NCI-H748 (cell line): Measurements from ENCODE around the gene VSIG8.
"Not testable (repeated sequence)": the region's sequence is repeated elsewhere in the genome, so short reads cannot be mapped to it uniquely, and the experiment has no call there.

Experiments
- DNase-seq: peaks from one replicate; lab custom pipeline; 2025; ENCODE audit not compliant: unreplicated experiment; lab: John Stamatoyannopoulos, UW

Gene VSIG8, protein sequence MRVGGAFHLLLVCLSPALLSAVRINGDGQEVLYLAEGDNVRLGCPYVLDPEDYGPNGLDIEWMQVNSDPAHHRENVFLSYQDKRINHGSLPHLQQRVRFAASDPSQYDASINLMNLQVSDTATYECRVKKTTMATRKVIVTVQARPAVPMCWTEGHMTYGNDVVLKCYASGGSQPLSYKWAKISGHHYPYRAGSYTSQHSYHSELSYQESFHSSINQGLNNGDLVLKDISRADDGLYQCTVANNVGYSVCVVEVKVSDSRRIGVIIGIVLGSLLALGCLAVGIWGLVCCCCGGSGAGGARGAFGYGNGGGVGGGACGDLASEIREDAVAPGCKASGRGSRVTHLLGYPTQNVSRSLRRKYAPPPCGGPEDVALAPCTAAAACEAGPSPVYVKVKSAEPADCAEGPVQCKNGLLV

DNA sequence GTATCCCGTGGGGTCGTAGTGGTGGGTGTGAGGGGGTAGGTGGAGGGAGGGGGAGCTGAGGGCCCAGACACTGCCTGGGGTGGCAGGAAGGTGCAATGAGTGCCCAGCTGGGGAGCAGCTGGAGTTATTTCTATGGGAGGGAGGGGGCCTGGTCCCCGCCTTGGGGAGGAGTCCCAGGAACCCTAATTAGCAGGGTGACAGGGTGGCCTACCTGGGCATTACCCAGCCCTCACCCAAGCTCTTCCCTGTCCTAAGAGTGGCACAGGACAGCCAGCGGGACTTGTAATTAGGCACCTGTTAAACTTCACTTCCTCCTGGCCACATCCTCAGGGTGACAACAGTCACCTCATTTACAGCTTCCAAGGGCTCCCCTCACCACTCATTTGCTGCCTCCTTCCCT lies at the start of gene VSIG8:
VSIG8 (minus strand) TSS at position 101 of the 400 bp plus-strand sequence. CDS start 136 bp downstream, outside the sequence.
- no peak for DNase-seq

DNA sequence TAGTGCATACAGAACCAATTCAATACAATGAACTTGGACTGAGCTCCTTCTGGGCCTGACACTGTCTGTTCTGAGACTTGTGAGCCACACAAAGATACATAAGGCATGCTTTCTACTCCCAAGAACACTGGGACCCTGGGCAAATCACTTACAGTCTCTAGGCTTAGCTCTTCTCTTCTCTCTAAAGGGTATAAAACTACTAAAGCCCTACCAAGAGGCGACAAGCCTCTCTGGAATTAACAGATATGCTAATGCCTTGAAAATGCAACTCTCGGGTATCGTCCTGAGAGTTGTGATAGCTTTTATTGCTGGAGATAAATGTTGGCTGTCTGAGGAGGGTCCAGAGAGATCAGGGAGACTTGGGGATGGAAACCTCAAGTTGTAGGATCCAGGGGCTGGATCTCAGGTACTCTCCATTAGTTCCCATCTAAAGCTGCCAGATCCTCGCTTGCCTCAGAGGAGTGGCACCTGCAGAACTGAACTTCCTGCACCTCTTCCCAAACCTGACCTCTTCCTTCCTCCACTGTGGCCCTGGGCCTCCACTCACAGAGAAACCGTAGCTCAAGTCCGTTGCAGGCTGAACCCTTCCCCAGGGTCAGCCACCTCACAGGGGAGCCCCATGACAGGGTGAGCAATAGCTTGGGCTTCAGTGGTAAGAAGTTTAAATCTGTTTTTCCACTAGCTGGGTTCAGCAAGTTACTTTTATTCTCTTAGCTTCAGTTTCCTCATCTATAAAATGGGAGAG lies 49.0 kb upstream of the VSIG8 start:
- no peak for DNase-seq

DNA sequence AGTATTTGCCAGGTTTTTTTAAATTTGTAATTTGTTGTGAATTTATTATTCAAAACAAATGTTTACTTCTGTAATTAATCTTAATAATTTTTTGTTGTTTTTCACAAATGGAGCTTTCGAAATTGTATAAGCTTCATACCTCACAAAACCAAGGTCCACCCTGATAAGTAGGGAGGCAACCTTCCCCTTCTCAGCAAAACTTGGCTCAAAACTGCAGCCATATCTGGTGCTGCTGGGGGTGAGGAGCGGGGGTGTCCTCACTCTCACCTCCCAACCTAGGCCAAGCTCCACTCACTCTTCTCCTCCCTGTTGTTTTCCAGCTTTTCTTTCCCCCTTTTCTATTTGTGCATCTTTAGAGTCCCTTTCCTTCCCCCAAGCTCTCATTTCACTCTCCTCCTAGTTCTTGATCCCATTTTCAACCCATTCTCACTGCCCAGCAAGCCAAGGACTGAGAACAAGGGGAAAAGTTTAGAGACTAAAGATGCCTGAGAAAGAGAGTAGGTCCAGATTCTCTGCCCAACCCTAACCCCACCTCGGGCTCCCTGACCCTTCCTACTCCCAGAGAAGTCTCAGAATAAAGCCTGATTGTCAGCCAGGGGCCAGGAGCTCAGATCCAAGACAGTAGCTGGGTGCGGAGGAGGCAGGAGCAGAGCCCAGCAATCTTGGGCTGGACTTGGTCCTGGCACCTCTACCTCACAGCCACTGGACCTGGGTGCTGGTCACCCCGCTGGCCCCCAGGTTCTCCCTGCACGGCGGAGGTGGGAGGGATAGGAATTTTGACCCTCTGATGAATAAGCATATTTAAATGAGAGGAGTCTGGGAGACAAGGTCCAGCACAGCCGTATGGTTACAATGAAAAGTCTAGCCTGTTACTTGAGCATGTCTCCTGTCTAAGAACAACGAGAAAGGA lies 45.8 kb upstream of the VSIG8 start:
- DNase-seq = no peak

DNA sequence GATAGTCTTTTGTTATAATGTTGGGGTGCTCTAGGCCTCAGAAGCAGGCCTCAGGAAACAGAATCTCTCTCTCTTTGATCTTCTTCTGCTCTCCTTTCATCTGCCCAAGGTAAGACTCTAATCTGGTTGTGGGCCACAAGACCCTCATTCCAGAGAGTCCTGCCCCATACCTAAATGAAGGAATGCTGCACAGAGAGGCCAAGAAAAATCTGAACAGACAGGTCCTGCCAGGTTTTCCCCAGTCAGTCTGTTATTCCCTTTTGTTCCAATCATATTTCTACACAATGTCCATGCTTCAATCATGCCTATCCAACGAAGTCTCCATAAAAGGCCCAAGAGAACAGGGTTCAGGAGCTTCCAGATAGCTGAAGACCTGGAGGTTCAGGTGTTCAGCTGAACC lies 44.5 kb upstream of the VSIG8 start:
- no peak for DNase-seq

DNA sequence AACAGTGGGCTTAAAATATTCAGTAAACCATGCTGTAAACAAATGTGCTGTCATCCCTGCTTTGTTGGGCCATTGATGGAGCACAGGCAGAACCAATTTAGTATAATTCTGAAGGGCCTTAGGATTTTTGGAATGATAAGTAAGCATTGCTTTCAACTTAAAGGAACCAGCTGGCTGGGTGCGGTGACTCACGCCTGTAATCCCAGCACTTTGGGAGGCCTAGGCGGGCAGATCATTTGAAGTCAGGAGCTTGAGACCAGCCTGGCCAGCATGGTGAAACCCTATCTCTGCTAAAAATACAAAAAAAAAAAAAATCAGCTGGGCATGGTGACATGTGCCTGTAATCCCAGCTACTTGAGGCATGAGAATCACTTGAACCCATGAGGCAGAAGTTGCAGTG lies 41.6 kb upstream of the VSIG8 start:
- DNase-seq = not testable (repeated sequence)

DNA sequence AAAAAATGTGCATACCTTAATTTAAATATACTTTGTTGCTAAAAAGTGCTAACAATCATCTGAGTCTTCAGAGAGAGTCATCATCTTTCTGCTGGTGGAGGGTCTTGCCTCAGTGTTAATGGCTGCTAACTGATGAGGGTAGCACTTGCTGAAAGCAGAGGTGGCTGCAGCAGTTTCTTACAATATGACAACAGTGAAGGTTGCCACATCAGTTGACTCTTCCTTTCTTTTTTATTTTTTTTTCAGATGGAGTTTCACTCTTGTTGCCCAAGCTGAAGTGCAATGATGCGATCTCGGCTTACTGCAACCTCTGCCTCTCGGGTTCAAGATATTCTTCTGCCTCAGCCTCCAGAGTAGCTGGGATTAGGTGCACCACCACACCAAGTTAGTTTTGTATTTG lies 40.1 kb upstream of the VSIG8 start:
- no peak for DNase-seq

DNA sequence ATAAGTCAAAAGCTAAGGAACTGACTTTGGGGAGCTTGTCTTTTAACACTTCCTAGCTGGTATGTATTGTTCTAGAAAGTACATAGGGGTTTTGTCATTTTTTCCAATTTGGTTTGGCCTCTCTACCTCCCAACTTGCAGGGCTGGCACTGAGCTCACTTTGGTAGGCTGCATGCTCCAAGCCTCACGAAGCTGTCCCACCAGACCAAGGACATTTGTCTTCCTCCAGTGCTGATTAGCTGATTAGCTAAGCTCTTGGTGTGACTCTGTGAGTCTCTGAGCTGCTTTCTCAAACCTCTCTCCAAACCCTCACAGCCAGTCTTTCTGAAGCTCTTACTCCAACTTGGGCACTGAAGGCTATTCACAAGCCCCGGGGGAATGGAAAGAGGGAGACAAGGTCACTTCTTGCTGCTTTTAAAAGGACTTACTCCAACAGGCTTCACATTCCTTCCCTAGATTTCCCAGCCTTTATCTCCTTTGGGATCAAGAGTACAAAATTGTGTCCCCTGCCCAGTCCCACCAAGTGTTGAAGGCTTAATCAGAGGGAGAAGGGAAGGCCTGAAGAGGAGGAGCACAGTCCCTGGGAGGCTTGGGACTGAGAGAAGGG lies 38.4 kb upstream of the VSIG8 start:
- no peak for DNase-seq

DNA sequence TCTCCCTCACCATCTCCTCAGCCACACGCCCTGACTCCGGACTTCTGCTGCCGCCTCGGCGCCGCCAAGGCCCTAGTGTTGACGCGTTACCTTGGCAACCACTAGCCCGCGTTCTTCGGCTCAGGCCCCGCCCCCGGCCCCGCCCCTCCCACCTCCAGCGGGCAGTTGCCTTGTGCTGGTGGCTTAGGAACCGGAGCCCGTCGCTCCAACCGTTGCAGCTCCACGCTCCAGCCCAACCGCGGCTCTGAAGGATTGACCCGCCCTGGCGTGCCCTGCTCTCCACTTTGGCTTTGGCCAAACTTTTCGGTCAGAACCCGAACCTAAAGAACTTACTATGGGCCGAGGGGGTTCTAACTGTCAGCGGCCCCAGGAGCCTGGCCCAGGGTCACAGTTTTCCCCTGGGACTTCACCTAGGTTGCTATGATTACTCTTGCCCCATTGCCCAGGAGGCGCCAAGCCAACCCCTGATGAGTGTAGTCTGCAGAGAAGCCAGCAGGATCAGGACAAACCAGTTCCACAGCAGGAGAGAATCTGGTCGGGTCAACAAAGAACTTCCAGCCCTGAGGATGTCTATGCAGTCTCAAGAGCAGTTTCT lies 37.7 kb upstream of the VSIG8 start, which contains the start of gene CFAP45:
CFAP45 (minus strand) TSS at position 80 of the 595 bp plus-strand sequence; CDS start at position 13, 67 bp downstream.
- DNase-seq = peak; percentile 90

DNA sequence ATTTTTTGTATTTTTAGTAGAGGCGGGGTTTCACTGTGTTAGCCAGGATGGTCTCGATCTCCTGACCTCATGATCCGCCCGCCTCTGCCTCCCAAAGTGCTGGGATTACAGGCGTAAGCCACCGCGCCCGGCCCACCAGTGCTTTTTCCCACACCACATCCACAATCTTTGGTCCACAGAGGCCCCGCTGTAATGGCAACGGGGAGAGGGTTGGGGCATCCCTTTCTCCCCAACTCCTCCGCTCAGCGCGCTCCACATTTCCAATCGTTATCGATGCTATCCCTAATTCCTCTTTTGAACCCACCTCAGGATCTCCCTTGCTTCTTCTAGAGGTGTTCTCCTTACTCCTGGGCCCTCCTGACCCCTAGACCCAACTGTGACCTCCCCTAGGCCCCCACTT lies 37.2 kb upstream of the VSIG8 start:
- not testable (repeated sequence) for DNase-seq

DNA sequence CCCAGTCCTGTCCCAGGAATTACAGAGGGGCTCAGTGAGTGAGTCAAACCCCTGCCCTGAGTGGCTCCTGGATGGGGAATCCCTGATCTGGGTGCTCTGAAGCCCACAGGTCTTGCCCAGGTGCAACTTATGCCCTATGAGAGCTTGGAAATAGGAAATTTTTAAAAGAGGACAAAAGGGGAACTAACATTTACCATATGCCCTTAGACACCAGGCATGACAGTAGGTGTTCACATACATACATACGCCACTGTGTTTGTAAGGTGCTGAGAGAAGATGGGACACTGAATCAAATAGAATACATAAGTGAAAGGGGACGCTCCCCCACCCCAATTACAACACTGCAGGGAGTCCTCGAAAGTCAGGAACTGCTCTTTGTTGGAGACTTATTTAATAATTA lies 36.1 kb upstream of the VSIG8 start:
- no peak for DNase-seq

DNA sequence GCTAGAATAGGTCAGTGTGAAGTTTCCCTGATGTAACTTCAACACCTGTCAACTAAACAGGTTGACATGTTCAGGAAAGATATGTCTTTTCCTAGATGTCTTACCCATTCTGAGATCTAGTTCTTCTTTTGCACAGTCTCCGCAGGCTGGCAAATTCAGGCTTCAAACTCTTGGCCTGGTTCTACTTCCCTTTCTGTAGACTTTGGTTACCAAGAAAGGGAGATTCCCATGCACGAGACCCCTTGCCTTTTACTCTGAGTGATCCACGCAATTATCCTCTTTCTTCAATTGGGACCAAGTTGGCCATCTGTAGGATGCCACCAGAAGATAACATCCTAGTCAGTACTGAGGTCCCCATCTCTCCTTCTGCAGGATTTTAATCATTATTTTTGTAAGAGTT lies 35.5 kb upstream of the VSIG8 start:
- DNase-seq = no peak

DNA sequence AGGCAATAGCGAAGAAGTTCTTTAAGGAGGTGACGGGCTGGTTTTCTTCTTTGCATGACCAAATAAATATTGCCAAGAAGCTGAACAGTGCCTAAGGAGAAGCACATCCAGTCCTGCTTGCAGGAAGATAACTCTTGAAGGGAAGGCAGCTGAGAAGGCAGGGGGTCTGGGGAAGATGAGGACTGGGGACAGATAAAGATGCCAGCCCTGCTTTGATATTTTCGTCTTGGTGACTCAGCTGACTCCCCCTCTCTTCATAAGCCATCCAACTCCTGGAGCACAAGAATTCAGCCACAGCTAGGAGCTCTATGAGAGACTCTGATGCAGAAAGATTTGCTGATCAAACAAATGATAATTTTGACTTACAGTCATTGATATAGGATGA lies 34.1 kb upstream of the VSIG8 start:
- no peak for DNase-seq

DNA sequence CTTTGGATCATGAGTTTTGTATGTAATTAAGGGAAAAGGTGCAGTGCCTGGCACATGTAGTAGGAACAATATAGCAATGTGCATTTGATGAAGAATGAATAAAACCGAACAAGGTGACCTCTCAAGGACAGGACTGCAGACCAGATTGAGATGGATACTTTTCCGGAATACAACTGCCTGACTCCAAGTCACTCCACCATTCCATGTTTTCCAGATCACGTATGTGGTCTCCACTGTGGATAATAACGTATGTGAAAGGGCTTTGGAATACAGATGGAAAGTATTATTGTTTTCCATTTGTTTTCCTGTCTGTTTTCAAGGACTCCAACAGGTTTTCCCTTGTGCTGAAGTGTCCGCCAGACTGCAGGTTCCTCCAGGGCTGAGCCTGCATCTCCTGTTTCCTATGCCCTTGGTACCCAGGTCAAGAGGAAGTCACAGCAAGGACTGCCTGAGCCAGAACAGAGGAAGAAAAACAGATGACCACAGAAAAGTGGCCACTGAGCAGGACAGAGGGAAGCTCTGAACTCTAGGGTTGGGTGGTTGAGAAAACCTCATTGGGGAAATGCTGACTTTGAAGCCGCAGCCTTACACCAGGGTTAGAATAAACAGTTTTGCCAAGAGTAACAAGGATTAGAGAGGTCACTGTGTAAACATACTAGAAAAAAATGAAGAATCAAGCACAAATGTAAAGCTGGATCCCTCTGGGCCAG lies 33.5 kb upstream of the VSIG8 start:
- DNase-seq = no peak

DNA sequence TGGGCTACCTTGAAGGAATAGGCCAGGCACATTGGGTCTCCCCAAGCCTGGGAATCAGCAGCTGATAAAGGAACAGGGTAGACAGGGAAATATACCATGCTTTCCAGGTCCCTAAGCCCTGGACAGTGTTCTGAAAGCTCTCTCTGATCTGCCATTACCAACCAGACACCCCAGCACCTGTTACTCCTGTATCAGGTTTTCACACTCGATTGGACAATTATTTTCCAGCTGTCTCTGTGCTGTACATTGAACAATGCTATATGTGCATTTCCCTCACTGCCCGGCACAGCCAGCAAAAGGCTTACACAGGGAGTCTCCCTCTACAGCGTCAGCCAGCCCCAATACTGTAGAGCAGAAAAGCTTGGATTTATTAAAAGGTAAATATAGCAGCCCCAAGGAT lies 32.8 kb upstream of the VSIG8 start:
- DNase-seq = peak; percentile 5

DNA sequence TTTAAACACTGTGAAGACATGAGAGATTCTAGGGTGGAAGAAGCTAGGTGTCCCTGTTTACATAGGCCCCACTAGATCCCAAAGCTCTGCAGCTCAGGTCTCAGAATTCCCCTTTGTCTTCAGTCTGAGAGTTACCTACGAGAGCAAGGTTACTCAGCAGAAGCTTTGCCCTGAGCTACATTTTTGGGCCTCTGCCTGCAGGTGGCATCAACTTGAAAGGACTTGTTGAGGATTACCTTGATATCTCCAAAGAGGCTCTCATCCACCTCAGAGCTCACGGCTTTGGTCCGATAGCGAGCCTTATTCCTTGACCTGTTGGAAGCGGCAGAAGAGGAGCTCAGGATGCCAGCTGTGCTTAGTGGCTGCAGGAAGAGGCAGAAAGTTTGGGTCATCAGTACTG lies 30.5 kb upstream of the VSIG8 start:
- peak; percentile 48 for DNase-seq

DNA sequence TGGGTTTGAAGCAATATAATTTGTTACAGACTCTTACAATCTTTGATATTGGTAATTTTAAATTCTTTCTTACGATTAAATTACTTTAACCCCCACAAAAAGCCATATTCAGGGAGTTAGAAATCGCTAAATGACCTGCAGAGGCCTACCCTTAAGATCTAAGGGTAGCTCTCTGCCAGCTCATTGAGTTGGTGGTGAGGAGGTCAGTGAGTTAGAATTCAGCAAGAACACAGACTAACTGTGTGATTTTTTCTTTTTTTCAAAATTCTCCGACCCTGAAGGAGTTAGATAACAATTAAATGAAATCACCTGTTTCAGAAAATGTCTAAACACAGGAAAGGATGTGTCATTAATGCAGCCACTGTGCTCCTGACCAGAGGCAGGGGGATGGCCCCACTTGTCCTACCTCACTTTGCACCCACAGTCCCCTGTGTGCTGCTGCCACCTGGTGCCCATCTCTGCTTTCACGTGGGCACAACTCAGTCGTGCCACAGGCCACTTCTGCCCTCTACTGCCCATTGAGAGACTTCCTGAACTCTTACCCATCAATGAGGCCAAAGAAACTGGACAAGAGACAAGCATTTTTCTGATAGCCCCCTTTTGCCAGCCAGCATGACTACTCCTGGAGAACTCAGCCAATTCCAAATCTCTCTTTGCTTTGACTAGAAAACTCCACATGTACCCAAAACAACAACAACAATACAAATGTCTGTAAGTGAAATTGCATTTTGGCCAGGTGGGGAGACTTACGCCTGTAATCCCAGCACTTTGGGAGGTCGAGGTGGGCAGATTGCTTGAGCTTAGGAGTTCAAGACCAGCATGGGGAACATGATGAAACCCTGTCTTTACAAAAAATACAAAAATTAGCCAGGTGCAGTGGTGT lies 29.1 kb upstream of the VSIG8 start:
- DNase-seq = peak; percentile 86

DNA sequence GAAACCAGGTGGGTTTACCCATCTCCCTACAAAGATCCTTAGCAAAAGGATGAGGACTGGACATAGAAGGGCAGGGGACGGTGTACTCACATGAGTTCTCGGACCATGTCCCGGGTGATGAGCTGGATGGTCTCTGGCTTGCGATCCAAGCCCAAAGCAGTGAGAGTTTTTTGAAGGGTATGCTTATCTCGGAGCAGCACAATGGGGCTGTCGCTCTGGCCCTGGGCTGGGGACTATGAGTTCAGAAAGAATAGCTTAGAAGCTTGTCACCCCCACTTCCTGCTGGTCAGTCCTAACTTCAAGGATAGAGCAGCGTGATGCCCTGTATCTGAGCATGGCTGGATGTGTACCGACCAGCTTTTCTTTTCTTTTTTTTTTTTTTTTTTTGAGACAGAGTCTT lies 27.9 kb upstream of the VSIG8 start:
- DNase-seq = no peak

DNA sequence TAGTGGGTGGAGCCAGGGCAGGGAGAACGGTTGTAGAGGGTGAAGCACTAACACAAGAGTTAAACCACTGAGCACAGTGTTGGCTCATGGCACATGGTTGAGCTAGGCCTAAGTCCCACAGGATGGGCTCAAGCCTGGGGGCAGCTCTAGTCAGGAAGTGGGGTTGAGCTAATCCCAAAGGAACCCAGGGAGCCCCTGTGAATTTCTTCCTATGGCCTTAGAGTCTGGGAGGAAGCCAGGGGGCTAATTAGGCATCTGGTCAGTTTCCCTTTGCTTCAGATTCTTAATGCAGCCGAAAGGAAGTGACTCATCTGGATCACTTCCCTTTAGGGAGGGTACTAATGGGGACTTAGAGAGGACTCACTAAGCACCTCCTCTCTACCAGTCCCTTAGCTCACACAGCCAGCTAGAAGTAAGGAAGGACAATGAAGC lies 27.4 kb upstream of the VSIG8 start:
- no peak for DNase-seq

DNA sequence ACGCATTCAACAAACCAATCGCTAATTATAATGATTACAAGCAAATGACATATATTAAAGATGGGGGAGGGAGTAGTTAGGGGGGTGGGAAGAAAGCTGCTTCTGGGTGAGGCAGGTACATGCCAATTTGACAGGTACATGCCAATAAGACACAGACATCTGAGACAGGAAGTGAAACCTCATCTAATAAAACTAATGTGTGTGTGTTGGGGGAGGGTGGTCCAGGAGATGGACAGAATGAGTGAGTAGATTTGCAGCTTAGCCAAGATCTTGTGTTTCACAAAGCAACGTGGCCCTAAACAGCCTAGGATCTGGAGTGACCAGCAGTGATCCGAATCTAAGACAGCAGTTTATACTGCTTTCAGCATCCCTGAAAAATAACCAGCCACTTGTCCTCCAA lies 26.7 kb upstream of the VSIG8 start:
- peak; percentile 40 for DNase-seq
